ENCODE results near the gene SYT9. TPM values are rescaled to one million over a fixed set of nuclear protein-coding genes. Genes with fewer than 3 reads are reported as not detected.

SYT9 gene
- total and polyA plus RNA-seq, 2 donors (not counting 3 experiments of a cell fraction or from before 2014, with no cell fraction given): 0.23 TPM; not detected in 1

GRCh38 chr11:7484645-7485044, 232.9 kb downstream of the SYT9 start:
- H2AFZ ChIP-seq (ENCODE audit: low read depth, low read length): no peak overlapping the region
- H3K9ac ChIP-seq (replicated peaks; ENCODE audit: extremely low read depth, insufficient read depth, low read length): no peak overlapping the region
- no peaks in the 10 kb centered on the region for H3K9me3 ChIP-seq (replicated peaks; ENCODE audit: control insufficient read depth, insufficient read depth, low read length)
- no peaks in the 10 kb centered on the region for H3K36me3 ChIP-seq (ENCODE audit: control insufficient read depth in 2 of 2, extremely low read depth in 1 of 2, insufficient read depth in 2 of 2, low read length in 2 of 2)
- intact Hi-C loops (cut with micrococcal nuclease) (no loop called here), dilution Hi-C loops (cut with MboI; ENCODE audit: extremely low pct_ligation_motif_present, low sequenced_read_pairs) (no loop called here)
- TF ChIP-seq GATA2 (IDR thresholded peaks at IDR 0.05; ENCODE audit: insufficient read depth, insufficient read length, low read depth, low read length) (no peak), POLR2AphosphoS5 (IDR thresholded peaks at IDR 0.05; ENCODE audit: insufficient read depth, low read depth, low read length) (no peak), CTCF (IDR thresholded peaks at IDR 0.05; ENCODE audit: extremely low read depth in 1 of 2, insufficient read depth in 1 of 2, low read depth in 1 of 2, low read length in 2 of 2) (no peak), EZH2 (IDR thresholded peaks at IDR 0.05; ENCODE audit: borderline replicate concordance, low read depth, low read length, severe bottlenecking) (no peak), MYC (IDR thresholded peaks at IDR 0.05; ENCODE audit: low read depth, low read length) (no peak), POLR2A (IDR thresholded peaks at IDR 0.05; ENCODE audit: low read depth, low read length) (no peak)
- H3K9me1 ChIP-seq (replicated peaks; ENCODE audit: control insufficient read depth, extremely low read depth, insufficient read depth, low read length): no peaks in the 10 kb centered on the region
- BruUV-seq (replicated peaks): no TSS peak
- ChIA-PET CTCF (interaction anchor here (1.1 kb wide), 1 partner anchor 15 kb away, joined by 4 read pairs; no protein-coding TSS in a partner anchor), POLR2A (no interaction called here)
- no peaks in the 10 kb centered on the region for H3K79me2 ChIP-seq (ENCODE audit: control insufficient read depth, insufficient read depth, low read length)
- no peaks in the 10 kb centered on the region for H3K4me1 ChIP-seq (ENCODE audit: control insufficient read depth, extremely low read depth, insufficient read depth, low read length)
- no peaks in the 10 kb centered on the region for H4K20me1 ChIP-seq (replicated peaks; ENCODE audit: control insufficient read depth, extremely low read depth, insufficient read depth, low read length)
- DNase-seq (ENCODE audit: low read depth, low spot score) (no peak), FAIRE-seq (no peak)
- H3K4me2 ChIP-seq (ENCODE audit: insufficient read depth, low read length): no peak overlapping the region
- H3K27me3 ChIP-seq (ENCODE audit: control insufficient read depth in 2 of 2, insufficient read depth in 2 of 2, low read length in 2 of 2): peaks cover 0 to 2% of the 10 kb centered on the region in 2 experiments
- no peak overlapping the region for H3K4me3 ChIP-seq (replicated peaks in 1 of 3; ENCODE audit: insufficient read depth in 1 of 3, low read depth in 1 of 3, low read length in 3 of 3)
- H3K27ac ChIP-seq (ENCODE audit: insufficient read depth, low read depth, low read length): no peak overlapping the region

Measured in endothelial cell of umbilical vein (primary cell).